Activated CD4-positive, CD25-positive, alpha-beta regulatory T cell (primary cell): Measurements from ENCODE around the gene PHTF1.
A peak's percentile ranks its signal among the peaks of the same experiment; 100 is the strongest.

Experiments
- DNase-seq, 4 experiments: peaks; one replicate each; lab custom pipeline; 2025; lab: John Stamatoyannopoulos, UW

PHTF1 gene

GRCh38 chr1:113759333-113760101 lies at the start of gene PHTF1:
PHTF1 (minus strand) TSS chr1:113759486; CDS start chr1:113758703, 783 bp downstream.
- peak in 3 of 4 experiments; percentile 20 to 29 (median 27) for DNase-seq

- no peak for DNase-seq
These were observed 49.3 kb upstream of the PHTF1 start for GRCh38 chr1:113808450-113809195.

- no peak for DNase-seq
These were observed 46.4 kb upstream of the PHTF1 start for GRCh38 chr1:113805639-113806038.

GRCh38 chr1:113805256-113805531 lies 45.9 kb upstream of the PHTF1 start:
- no peak for DNase-seq

- DNase-seq: no peak
These were observed 45.4 kb upstream of the PHTF1 start for GRCh38 chr1:113804421-113805255.

GRCh38 chr1:113802367-113803007 lies 43.2 kb upstream of the PHTF1 start:
- no peak for DNase-seq

GRCh38 chr1:113800487-113800886 lies 41.2 kb upstream of the PHTF1 start:
- no peak for DNase-seq

GRCh38 chr1:113797472-113797871 lies 38.2 kb upstream of the PHTF1 start:
- no peak for DNase-seq

GRCh38 chr1:113793878-113794834 lies 34.9 kb upstream of the PHTF1 start:
- DNase-seq: no peak

GRCh38 chr1:113792986-113793385 lies 33.7 kb upstream of the PHTF1 start:
- DNase-seq: no peak

- no peak for DNase-seq
These were observed 33.2 kb upstream of the PHTF1 start for GRCh38 chr1:113792471-113792870.

GRCh38 chr1:113788802-113789201 lies 29.5 kb upstream of the PHTF1 start:
- DNase-seq: no peak

- DNase-seq: no peak
These were observed 28.4 kb upstream of the PHTF1 start for GRCh38 chr1:113787663-113788062.

GRCh38 chr1:113786069-113786468 lies 26.8 kb upstream of the PHTF1 start:
- DNase-seq: no peak

GRCh38 chr1:113784104-113784779 lies 25.0 kb upstream of the PHTF1 start:
- no peak for DNase-seq

GRCh38 chr1:113783254-113784103 lies 24.2 kb upstream of the PHTF1 start:
- DNase-seq: peak in 2 of 4 experiments; percentile 3 to 11

- no peak for DNase-seq
These were observed 23.1 kb upstream of the PHTF1 start for GRCh38 chr1:113782406-113782805.

GRCh38 chr1:113780374-113781146 lies 21.3 kb upstream of the PHTF1 start:
- no peak for DNase-seq

GRCh38 chr1:113779542-113779941 lies 20.3 kb upstream of the PHTF1 start:
- DNase-seq: no peak
